ENCODE results near the gene SEC22C. TPM values are rescaled to one million over a fixed set of nuclear protein-coding genes. Genes with fewer than 3 reads are reported as not detected.

SEC22C gene
- total RNA-seq, 1 experiment from 2014 or later: 38.1 TPM

GRCh38 chr3:42612217-42612616, 30.4 kb upstream of the SEC22C start:
- ChIA-PET POLR2A (ENCODE audit: unreplicated experiment) (no interaction called here), CTCF (no interaction called here)
- Histone ChIP-seq H3F3A (ENCODE audit: insufficient read depth, low read depth) (0 out of 2 replicates have a peak, but pooled peaks cover 3% of the 10 kb centered on the region), H3K36me3 (ENCODE audit: low read depth) (peaks cover 13% of the 10 kb centered on the region; the same call in 1 of the 2 replicates), H3K79me2 (ENCODE audit: low read depth) (peaks cover 82% of the 10 kb centered on the region), H3K4me3 (no peak overlapping the region), H3K4me2 (no peak overlapping the region), H3K27ac (no peak overlapping the region), H4K20me1 (ENCODE audit: insufficient read depth) (peaks cover 14% of the 10 kb centered on the region), H3K4me1 (replicated peaks; ENCODE audit: insufficient read depth) (no peaks in the 10 kb centered on the region), H3K9me2 (ENCODE audit: insufficient read depth) (no peaks in the 10 kb centered on the region), H3K27me3 (ENCODE audit: insufficient read depth, low read depth) (no peaks in the 10 kb centered on the region), H2AFZ (no peak overlapping the region), H3K9me3 (ENCODE audit: insufficient read depth, low read depth) (no peaks in the 10 kb centered on the region)
- BruUV-seq (replicated peaks): no TSS peak
- no peak for TF ChIP-seq CTCF (conservative IDR thresholded peaks at IDR 0.05)
- TF ChIP-seq EZH2 (IDR thresholded peaks at IDR 0.05; ENCODE audit: low read depth): no peak
- intact Hi-C loops (cut with micrococcal nuclease; ENCODE audit: unreplicated experiment): no loop called here
- DNase-seq: no peak

GRCh38 chr3:42610976-42611375, 29.2 kb upstream of the SEC22C start:
- BruUV-seq (replicated peaks): no TSS peak
- no peaks in the 10 kb centered on the region for H3K4me1 ChIP-seq (replicated peaks; ENCODE audit: insufficient read depth)
- H3K9me3 ChIP-seq (ENCODE audit: insufficient read depth, low read depth): no peaks in the 10 kb centered on the region
- peaks cover 14% of the 10 kb centered on the region for H4K20me1 ChIP-seq (ENCODE audit: insufficient read depth)
- H3K27me3 ChIP-seq (ENCODE audit: insufficient read depth, low read depth): no peaks in the 10 kb centered on the region
- H3K79me2 ChIP-seq (ENCODE audit: low read depth): peaks cover 85% of the 10 kb centered on the region
- H3K4me3 ChIP-seq: no peak overlapping the region
- no peak for DNase-seq
- ChIA-PET POLR2A (ENCODE audit: unreplicated experiment) (interaction anchor here (0.5 to 0.7 kb wide), 2 partner anchors 10 to 15 kb away, joined by 3 to 8 read pairs; no protein-coding TSS in a partner anchor), CTCF (no interaction called here)
- intact Hi-C loops (cut with micrococcal nuclease; ENCODE audit: unreplicated experiment): no loop called here
- H2AFZ ChIP-seq: no peak overlapping the region
- H3K9me2 ChIP-seq (ENCODE audit: insufficient read depth): no peaks in the 10 kb centered on the region
- H3K27ac ChIP-seq: no peak overlapping the region
- TF ChIP-seq CTCF (conservative IDR thresholded peaks at IDR 0.05) (no peak), EZH2 (IDR thresholded peaks at IDR 0.05; ENCODE audit: low read depth) (no peak)
- no peak overlapping the region for H3K4me2 ChIP-seq
- H3F3A ChIP-seq (ENCODE audit: insufficient read depth, low read depth): 0 out of 2 replicates have a peak, but pooled peaks cover 3% of the 10 kb centered on the region
- peaks cover 17% of the 10 kb centered on the region; the same call in 1 of the 2 replicates for H3K36me3 ChIP-seq (ENCODE audit: low read depth)

GRCh38 chr3:42608581-42608980, 26.8 kb upstream of the SEC22C start:
- no peaks in the 10 kb centered on the region for H3K27me3 ChIP-seq (ENCODE audit: insufficient read depth, low read depth)
- H3K4me2 ChIP-seq: no peak overlapping the region
- no peak for TF ChIP-seq EZH2 (IDR thresholded peaks at IDR 0.05; ENCODE audit: low read depth)
- no peak for TF ChIP-seq CTCF (conservative IDR thresholded peaks at IDR 0.05)
- no TSS peak for BruUV-seq (replicated peaks)
- H3K4me3 ChIP-seq: no peak overlapping the region
- ChIA-PET POLR2A (ENCODE audit: unreplicated experiment) (interaction anchor here (0.6 kb wide), 1 partner anchor 429 kb away, joined by 3 read pairs; no protein-coding TSS in a partner anchor), CTCF (no interaction called here)
- H4K20me1 ChIP-seq (ENCODE audit: insufficient read depth): peaks cover 15% of the 10 kb centered on the region
- no peak overlapping the region for H3K27ac ChIP-seq
- H3K4me1 ChIP-seq (replicated peaks; ENCODE audit: insufficient read depth): peaks cover 8% of the 10 kb centered on the region; the same call in 1 of the 2 replicates
- H3K9me3 ChIP-seq (ENCODE audit: insufficient read depth, low read depth): no peaks in the 10 kb centered on the region
- DNase-seq: no peak
- H3F3A ChIP-seq (ENCODE audit: insufficient read depth, low read depth): peaks cover 10% of the 10 kb centered on the region; the same call in 1 of the 2 replicates
- H2AFZ ChIP-seq: no peak overlapping the region
- H3K79me2 ChIP-seq (ENCODE audit: low read depth): peaks cover 84% of the 10 kb centered on the region
- peaks cover 14% of the 10 kb centered on the region; the same call in 1 of the 2 replicates for H3K36me3 ChIP-seq (ENCODE audit: low read depth)
- intact Hi-C loops (cut with micrococcal nuclease; ENCODE audit: unreplicated experiment): no loop called here
- no peaks in the 10 kb centered on the region for H3K9me2 ChIP-seq (ENCODE audit: insufficient read depth)
